Right cardiac atrium (tissue), 5 donors: ENCODE results near the gene CDKN2AIPNL. TPM values are rescaled to one million over a fixed set of nuclear protein-coding genes. Genes with fewer than 3 reads are reported as not detected.

Experiments used
- ATAC-seq, 2 donors: fragments of 200-7000 bp; cut with Tn5 transposase; one replicate each; pipeline versions ENCODE4 v1.8.0 to v1.9.1; 2020; ENCODE audit warnings: moderate library complexity in 2 of 2, mild to moderate bottlenecking in 1 of 2
- DNase-seq, 3 donors: peaks; one replicate each; pipeline ENCODE4 v3.0.0-alpha.2; 2020
- H3K27ac ChIP-seq: one replicate; pipeline ENCODE4 v1.5.1; 2013; ENCODE audit warnings: mild to moderate bottlenecking, low read length, control low read depth, moderate library complexity
- H3K27me3 ChIP-seq: one replicate; pipeline ENCODE4 v1.6.1; 2013; ENCODE audit not compliant: control insufficient read depth, insufficient read depth
- H3K4me1 ChIP-seq: one replicate; pipeline ENCODE4 v1.6.1; 2013; ENCODE audit warnings: low read length; ENCODE audit not compliant: control insufficient read depth, insufficient read depth
- H3K4me3 ChIP-seq: one replicate; pipeline ENCODE4 v1.5.1; 2013; ENCODE audit warnings: low read length, control low read depth
- H3K9me3 ChIP-seq: one replicate; pipeline ENCODE4 v1.6.1; 2013; ENCODE audit warnings: low read length; ENCODE audit not compliant: control insufficient read depth
- WGBS: extraction: QIAGEN DNeasy Blood & Tissue Kit; methylation state at CpG from one replicate; pipeline ENCODE4 v1.1.7; 2013; 5-methylcytosine and 5-hydroxymethylcytosine counted together
- intact Hi-C, 4 donors: fragments of 100-400 bp; cut with DNase I; formaldehyde crosslinking; loops; one replicate each; pipeline versions ENCODE4 v1.11.0 to v1.14.0; 2022 to 2023
- polyA plus RNA-seq: library from polyadenylated mRNA; stranded (reverse); fragments of 200-250 nt; gene quantifications from one replicate; pipeline ENCODE4 v1.2.3, GENCODE V29; 2013
- total RNA-seq, 4 donors: library from RNA; stranded (reverse); fragmentation: NEBNext Ultra II Directional; extraction: Animal tissue kit (Norgen Biotek cat#: 25700); gene quantifications; one replicate each; pipeline ENCODE4 v1.2.1, GENCODE V29; 2021
- donor health status: healthy with polysubstance abuse.
- donor health status: DM: no; HTN: yes; CAD: no.
- donor health status: DM: no; HTN: no; CAD: no.
- donor health status: DM: no; HTN: yes; CAD: no; lungs with severe emphysema.
- donor health status: DM: yes; HTN: yes; CAD: no.

Gene CDKN2AIPNL
- total and polyA plus RNA-seq, 5 donors: 33.5 to 71.3 (median 41.4) TPM

DNA sequence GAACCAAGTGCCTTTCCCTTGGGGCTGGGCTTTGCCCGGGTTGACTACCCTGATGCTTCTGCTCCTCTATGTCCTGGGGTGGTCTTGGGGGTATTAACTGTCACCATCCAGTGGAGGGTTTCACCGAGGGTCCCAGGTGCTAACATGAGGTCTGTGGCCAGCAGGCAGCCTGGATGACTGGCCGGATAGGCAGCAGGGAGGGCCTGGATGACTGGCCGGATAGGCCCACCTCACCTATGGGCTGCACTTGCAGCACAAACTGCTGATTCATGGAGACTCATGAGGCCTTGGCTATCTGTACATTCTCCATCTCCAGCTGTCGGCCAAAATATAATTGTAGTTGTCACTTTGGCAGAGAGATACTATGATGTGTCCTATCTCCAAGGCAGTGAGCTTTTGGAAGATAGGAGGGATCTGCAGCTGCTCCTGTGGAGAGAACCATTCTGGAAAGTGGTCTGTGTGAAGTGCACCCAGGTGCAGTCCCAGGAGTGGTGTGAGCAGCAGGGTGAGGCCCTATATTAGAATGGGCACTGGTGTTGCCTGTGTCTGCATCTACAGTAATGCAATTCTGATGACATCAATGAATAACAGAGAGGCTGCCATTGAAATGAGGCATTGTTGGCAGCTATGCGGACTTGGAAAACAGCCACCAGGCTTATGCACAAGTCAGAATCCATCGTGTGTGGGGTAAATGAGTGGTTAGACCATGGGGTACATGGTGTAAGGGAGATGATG is 26.3 kb upstream of the CDKN2AIPNL start:
- H3K4me1 ChIP-seq: peaks cover 19% of the 10 kb centered on the region
- peak in 2 of 3 donors; percentile 41 to 48 for DNase-seq
- peak overlapping the region; percentile 90 for H3K27ac ChIP-seq
- no peaks in the 10 kb centered on the region for H3K27me3 ChIP-seq
- peak; percentile 4 to 7 for ATAC-seq
- intact Hi-C loops: no loop called here
- H3K9me3 ChIP-seq: no peaks in the 10 kb centered on the region
- no peak overlapping the region for H3K4me3 ChIP-seq
- WGBS: 53% methylated on average over 7 of the region's 7 CpGs

DNA sequence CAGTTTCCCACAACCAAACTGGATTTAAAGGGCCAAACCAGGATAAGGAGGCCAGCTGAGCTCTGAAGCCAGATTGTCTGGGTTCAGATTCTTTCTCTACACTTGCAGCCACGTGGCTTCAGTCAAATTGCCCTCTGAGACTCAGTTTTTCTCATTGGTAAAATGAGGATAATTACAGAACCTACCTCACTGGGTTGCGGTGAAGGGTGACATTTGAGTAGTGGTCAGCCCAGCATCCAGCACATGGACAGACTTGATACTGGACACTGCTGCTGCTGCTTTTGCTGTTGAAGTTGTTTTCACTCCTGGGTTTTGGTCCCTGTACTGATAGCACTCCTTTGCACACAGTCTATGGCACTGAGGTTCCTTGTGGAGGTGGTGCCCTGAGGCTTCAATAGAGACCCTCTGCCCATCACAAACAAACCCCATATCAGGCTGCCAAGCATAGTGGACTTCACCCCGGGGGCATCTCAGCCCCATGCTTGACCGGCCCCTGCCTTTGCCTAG is 25.7 kb upstream of the CDKN2AIPNL start:
- H3K9me3 ChIP-seq: no peaks in the 10 kb centered on the region
- no peak overlapping the region for H3K4me3 ChIP-seq
- no peak for DNase-seq
- no peak for ATAC-seq
- WGBS: 89% methylated on average over 4 of the region's 4 CpGs
- peak overlapping the region; percentile 90 for H3K27ac ChIP-seq
- intact Hi-C loops: no loop called here
- H3K4me1 ChIP-seq: peaks cover 19% of the 10 kb centered on the region
- no peaks in the 10 kb centered on the region for H3K27me3 ChIP-seq

GRCh38 chr5:134436523-134437339 is 25.1 kb upstream of the CDKN2AIPNL start:
- intact Hi-C loops: no loop called here
- ATAC-seq: peak; percentile 80 to 81
- no peak overlapping the region for H3K4me3 ChIP-seq
- no peaks in the 10 kb centered on the region for H3K9me3 ChIP-seq
- H3K27me3 ChIP-seq: no peaks in the 10 kb centered on the region
- 19% methylated on average over 20 of the region's 20 CpGs for WGBS
- peaks cover 19% of the 10 kb centered on the region for H3K4me1 ChIP-seq
- peak overlapping the region; percentile 90 for H3K27ac ChIP-seq
- peak; percentile 75 to 85 (median 85) for DNase-seq

DNA sequence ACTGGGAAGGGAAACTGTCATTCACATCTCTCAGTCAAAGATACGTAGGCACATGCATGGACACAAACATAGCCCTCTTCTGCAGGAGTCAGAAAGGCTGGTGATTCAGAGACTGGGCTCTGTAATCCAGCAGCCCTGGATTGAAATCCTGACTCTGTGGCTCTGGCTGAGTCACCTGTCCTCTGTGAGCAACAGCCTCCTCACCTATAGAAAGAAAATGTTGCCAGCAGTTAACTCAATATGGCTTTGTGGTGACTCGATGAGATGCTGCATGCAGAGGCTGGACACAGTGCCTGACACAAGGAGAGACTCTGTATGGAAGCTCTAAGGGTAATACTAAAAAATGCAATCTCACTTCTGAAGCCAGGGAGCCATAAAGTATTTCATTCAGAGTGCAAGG is 23.9 kb upstream of the CDKN2AIPNL start:
- Histone ChIP-seq H3K4me1 (peaks cover 19% of the 10 kb centered on the region), H3K27me3 (no peaks in the 10 kb centered on the region), H3K9me3 (no peaks in the 10 kb centered on the region), H3K4me3 (no peak overlapping the region), H3K27ac (no peak overlapping the region)
- WGBS: 77% methylated on average over 2 of the region's 2 CpGs
- ATAC-seq (no peak), DNase-seq (no peak)
- intact Hi-C loops: no loop called here

GRCh38 chr5:134432677-134433359 is 21.1 kb upstream of the CDKN2AIPNL start:
- no peak overlapping the region for H3K4me3 ChIP-seq
- DNase-seq: no peak
- 77% methylated on average over 14 of the region's 14 CpGs for WGBS

GRCh38 chr5:134432174-134432573 is 20.5 kb upstream of the CDKN2AIPNL start:
- no peak overlapping the region for H3K4me3 ChIP-seq
- no peak overlapping the region for H3K27ac ChIP-seq
- no peak for DNase-seq
- intact Hi-C loops: no loop called here
- no peaks in the 10 kb centered on the region for H3K4me1 ChIP-seq
- no peak for ATAC-seq
- no peaks in the 10 kb centered on the region for H3K27me3 ChIP-seq
- 87% methylated on average over 4 of the region's 4 CpGs for WGBS
- no peaks in the 10 kb centered on the region for H3K9me3 ChIP-seq

More at GRCh38 chr5:134432677-134433359, 21.1 kb upstream of the CDKN2AIPNL start:
- H3K27me3 ChIP-seq: no peaks in the 10 kb centered on the region
- intact Hi-C loops: no loop called here
- no peak for ATAC-seq
- no peaks in the 10 kb centered on the region for H3K9me3 ChIP-seq
- no peak overlapping the region for H3K27ac ChIP-seq
- H3K4me1 ChIP-seq: peaks cover 5% of the 10 kb centered on the region

- H3K27me3 ChIP-seq: no peaks in the 10 kb centered on the region
- H3K4me3 ChIP-seq: no peak overlapping the region
- DNase-seq (no peak), ATAC-seq (no peak)
- 55% methylated on average over 5 of the region's 5 CpGs for WGBS
- intact Hi-C loops: no loop called here
- no peak overlapping the region for H3K27ac ChIP-seq
- no peaks in the 10 kb centered on the region for H3K4me1 ChIP-seq
- H3K9me3 ChIP-seq: no peaks in the 10 kb centered on the region
Measured at GRCh38 chr5:134430001-134430569, 18.4 kb upstream of the CDKN2AIPNL start.

GRCh38 chr5:134427540-134428041 is 15.9 kb upstream of the CDKN2AIPNL start:
- Histone ChIP-seq H3K27me3 (no peaks in the 10 kb centered on the region), H3K4me1 (no peaks in the 10 kb centered on the region), H3K27ac (no peak overlapping the region), H3K4me3 (no peak overlapping the region), H3K9me3 (no peaks in the 10 kb centered on the region)
- WGBS: 59% methylated on average over 9 of the region's 9 CpGs
- ATAC-seq (no peak), DNase-seq (no peak)
- intact Hi-C loops: no loop called here

DNA sequence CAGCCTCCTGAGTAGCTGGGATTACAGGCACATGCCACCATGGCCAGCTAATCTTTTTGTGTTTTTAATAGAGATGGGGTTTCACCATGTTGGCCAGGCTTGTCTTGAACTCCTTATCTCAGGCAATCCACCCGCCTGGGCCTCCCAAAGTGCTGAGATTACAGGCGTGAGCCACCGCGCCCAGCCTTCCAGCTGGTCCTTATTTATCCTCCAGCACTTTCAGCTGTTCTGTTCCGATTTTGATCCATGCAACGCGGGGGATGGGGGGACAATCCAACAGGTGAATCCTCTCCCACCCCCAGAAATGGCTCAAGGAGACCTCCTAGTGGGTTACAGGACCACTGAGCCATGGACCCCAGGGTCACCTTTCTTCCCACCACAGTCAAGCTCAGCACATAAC is 14.7 kb upstream of the CDKN2AIPNL start:
- 77% methylated on average over 7 of the region's 7 CpGs for WGBS
- DNase-seq: no peak

GRCh38 chr5:134423376-134423775 is 11.7 kb upstream of the CDKN2AIPNL start:
- Histone ChIP-seq H3K4me3 (no peak overlapping the region), H3K27me3 (no peaks in the 10 kb centered on the region), H3K9me3 (no peaks in the 10 kb centered on the region), H3K4me1 (no peaks in the 10 kb centered on the region), H3K27ac (no peak overlapping the region)
- DNase-seq (no peak), ATAC-seq (no peak)
- intact Hi-C loops: no loop called here
- 77% methylated on average over 2 of the region's 2 CpGs for WGBS

More for the DNA sequence above, 14.7 kb upstream of the CDKN2AIPNL start:
- no peak for ATAC-seq
- no peaks in the 10 kb centered on the region for H3K9me3 ChIP-seq
- no peak overlapping the region for H3K4me3 ChIP-seq
- no peaks in the 10 kb centered on the region for H3K27me3 ChIP-seq
- no peak overlapping the region for H3K27ac ChIP-seq
- no peaks in the 10 kb centered on the region for H3K4me1 ChIP-seq
- intact Hi-C loops: no loop called here
